PC-9 (cell line): ENCODE data around the gene PHC3. TPM values are rescaled to one million over a fixed set of nuclear protein-coding genes. Genes with fewer than 3 reads are reported as not detected.

Experiments used
- BruUV-seq: library from RNA; stranded (reverse); fragments of 400-500 nt; replicated peaks from 2 replicates; lab custom pipeline; 2021; lab: Mats Ljungman, UMichigan
- CTCF ChIA-PET: fragments of 300-600 bp; sonication (Branson Sonifier 250); formaldehyde crosslinking; loops from one replicate; lab custom pipeline; 2022; ENCODE audit warnings: antibody characterized with exemption; lab: Charles Lee
- POLR2A ChIA-PET: fragments of 300-600 bp; sonication (Branson Sonifier 250); formaldehyde crosslinking; loops from one replicate; lab custom pipeline; 2022; ENCODE audit warnings: antibody characterized with exemption; ENCODE audit not compliant: unreplicated experiment; lab: Charles Lee
- DNase-seq, 2 experiments: peaks; one replicate each; pipeline versions ENCODE4 v3.0.0 to v3.0.0-alpha.2; 2015 to 2022; ENCODE audit warnings: mixed read lengths in 1 of 2
- H2AFZ ChIP-seq: fragments of 200-600 bp; sonication (generic); 2 replicates; pipeline ENCODE4 v1.8.1; 2017; ENCODE audit warnings: antibody characterized with exemption
- H3F3A ChIP-seq: fragments of 200-600 bp; sonication (generic); 2 replicates; pipeline ENCODE4 v1.8.1; 2017; ENCODE audit warnings: antibody characterized with exemption, mild to moderate bottlenecking, low read depth; ENCODE audit not compliant: insufficient read depth
- H3K27ac ChIP-seq: fragments of 200-600 bp; sonication (generic); 2 replicates; pipeline ENCODE4 v1.6.1; 2016; ENCODE audit warnings: mixed run types
- H3K27me3 ChIP-seq: fragments of 200-600 bp; sonication (generic); 2 replicates; pipeline ENCODE4 v1.6.1; 2016; ENCODE audit warnings: low read depth, mixed run types; ENCODE audit not compliant: insufficient read depth
- H3K36me3 ChIP-seq: fragments of 200-600 bp; sonication (generic); 2 replicates; pipeline ENCODE4 v1.6.1; 2016; ENCODE audit warnings: low read depth, mixed run types
- H3K4me1 ChIP-seq: fragments of 200-600 bp; sonication (generic); replicated peaks from 2 replicates; pipeline ENCODE4 v1.6.1; 2016; ENCODE audit warnings: mixed run types; ENCODE audit not compliant: insufficient read depth
- H3K4me2 ChIP-seq: fragments of 200-600 bp; sonication (generic); 2 replicates; pipeline ENCODE4 v1.6.1; 2017; ENCODE audit warnings: mixed run types
- H3K4me3 ChIP-seq: fragments of 200-600 bp; sonication (generic); 2 replicates; pipeline ENCODE4 v1.6.1; 2016; ENCODE audit warnings: mixed run types
- H3K79me2 ChIP-seq: fragments of 200-600 bp; sonication (generic); 2 replicates; pipeline ENCODE4 v1.6.1; 2017; ENCODE audit warnings: low read depth, mixed run types
- H3K9me2 ChIP-seq: fragments of 200-600 bp; sonication (generic); 2 replicates; pipeline ENCODE4 v1.8.1; 2017; ENCODE audit warnings: mild to moderate bottlenecking; ENCODE audit not compliant: insufficient read depth
- H3K9me3 ChIP-seq: fragments of 200-600 bp; sonication (generic); 2 replicates; pipeline ENCODE4 v1.8.1; 2016; ENCODE audit warnings: low read depth; ENCODE audit not compliant: insufficient read depth
- H4K20me1 ChIP-seq: fragments of 200-600 bp; sonication (generic); 2 replicates; pipeline ENCODE4 v1.8.1; 2017; ENCODE audit not compliant: insufficient read depth
- EZH2 ChIP-seq: fragments of 200-600 bp; sonication (generic); IDR thresholded peaks from 2 replicates; pipeline ENCODE4 v1.8.0; 2017; ENCODE audit warnings: antibody characterized with exemption, low read depth
- intact Hi-C: fragments of 100-400 bp; cut with micrococcal nuclease; formaldehyde crosslinking; loops from one replicate; pipeline ENCODE4 v1.10.0; 2022; ENCODE audit not compliant: unreplicated experiment
- total RNA-seq: library from RNA; stranded (reverse); gene quantifications from 2 replicates; pipeline ENCODE4 v1.2.3, GENCODE V29; 2021
- TF ChIP-seq, protein P1 (sequence below): fragments of 200-600 bp; sonication (generic); conservative IDR thresholded peaks from 2 replicates; pipeline ENCODE4 v1.6.1; 2017; ENCODE audit warnings: mixed run types, antibody characterized with exemption, mild to moderate bottlenecking, moderate library complexity

Gene PHC3
- total RNA-seq, 1 experiment from 2014 or later = 80.8 TPM

DNA sequence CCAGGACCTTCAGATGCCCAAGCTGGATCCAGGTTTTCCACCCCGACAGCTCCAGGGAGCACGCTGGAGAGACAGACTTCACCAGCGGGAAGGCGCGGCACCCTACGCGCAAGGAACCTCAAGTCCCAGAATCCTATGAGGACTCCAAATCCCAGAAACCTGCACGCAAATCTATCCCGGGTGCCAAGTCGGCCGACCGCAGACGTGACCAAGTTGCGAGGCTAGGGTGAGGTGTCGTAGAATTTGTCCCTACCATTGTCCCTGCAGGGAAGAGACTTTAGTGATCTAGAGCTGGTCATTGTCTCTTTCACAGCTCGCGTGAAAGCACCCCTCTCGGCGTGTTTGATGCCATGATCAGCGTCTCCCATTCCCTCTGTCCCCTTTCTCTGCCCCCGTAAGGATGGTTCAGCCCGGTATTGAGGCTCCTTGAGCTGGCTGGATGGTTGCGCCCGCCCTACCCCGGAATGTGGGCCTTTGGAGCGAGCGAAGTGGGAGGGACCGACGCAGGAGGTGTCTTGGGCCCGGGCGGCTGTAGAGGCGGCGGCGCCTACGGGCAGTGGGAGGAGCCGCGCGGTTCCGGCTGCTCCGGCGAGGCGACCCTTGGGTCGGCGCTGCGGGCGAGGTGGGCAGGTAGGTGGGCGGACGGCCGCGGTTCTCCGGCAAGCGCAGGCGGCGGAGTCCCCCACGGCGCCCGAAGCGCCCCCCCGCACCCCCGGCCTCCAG is 40.6 kb upstream of the PHC3 start, which contains the start of gene PRKCI:
Gene PRKCI (plus strand): TSS at position 501 of the 723 bp plus-strand sequence. CDS start 246 bp downstream, outside the sequence.
- peak; percentile 95 to 97 for DNase-seq
- H3K36me3 ChIP-seq = peaks cover 14% of the 10 kb centered on the region; the same call in 1 of the 2 replicates
- H3K4me3 ChIP-seq = peak within 1 kb of the TSS; percentile 68
- no peaks in the 10 kb centered on the region for H3K9me2 ChIP-seq
- intact Hi-C loops = loop anchor here (2.0 kb wide), 1 partner anchor 41 kb away; the partner anchor contains the start of gene PHC3
- ChIA-PET POLR2A (interaction anchor here (0.5 to 0.8 kb wide), 11 partner anchors 11 to 1435 kb away, joined by 3 to 10 read pairs (median 4); no protein-coding TSS in a partner anchor), CTCF (interaction anchor here (0.5 kb wide), 1 partner anchor 1238 kb away, joined by 4 read pairs; the partner anchor contains the start of gene TNIK)
- H3K4me2 ChIP-seq = peak within 1 kb of the TSS; percentile 94
- BruUV-seq = no TSS peak
- peak within 1 kb of the TSS; percentile 88 for H2AFZ ChIP-seq
- H3K4me1 ChIP-seq = peaks cover 36% of the 10 kb centered on the region
- H3K9me3 ChIP-seq = no peaks in the 10 kb centered on the region; the same call in 1 of the 2 replicates
- H4K20me1 ChIP-seq = peaks cover under 1% of the 10 kb centered on the region; the same call in 1 of the 2 replicates
- TF ChIP-seq, protein P1, sequence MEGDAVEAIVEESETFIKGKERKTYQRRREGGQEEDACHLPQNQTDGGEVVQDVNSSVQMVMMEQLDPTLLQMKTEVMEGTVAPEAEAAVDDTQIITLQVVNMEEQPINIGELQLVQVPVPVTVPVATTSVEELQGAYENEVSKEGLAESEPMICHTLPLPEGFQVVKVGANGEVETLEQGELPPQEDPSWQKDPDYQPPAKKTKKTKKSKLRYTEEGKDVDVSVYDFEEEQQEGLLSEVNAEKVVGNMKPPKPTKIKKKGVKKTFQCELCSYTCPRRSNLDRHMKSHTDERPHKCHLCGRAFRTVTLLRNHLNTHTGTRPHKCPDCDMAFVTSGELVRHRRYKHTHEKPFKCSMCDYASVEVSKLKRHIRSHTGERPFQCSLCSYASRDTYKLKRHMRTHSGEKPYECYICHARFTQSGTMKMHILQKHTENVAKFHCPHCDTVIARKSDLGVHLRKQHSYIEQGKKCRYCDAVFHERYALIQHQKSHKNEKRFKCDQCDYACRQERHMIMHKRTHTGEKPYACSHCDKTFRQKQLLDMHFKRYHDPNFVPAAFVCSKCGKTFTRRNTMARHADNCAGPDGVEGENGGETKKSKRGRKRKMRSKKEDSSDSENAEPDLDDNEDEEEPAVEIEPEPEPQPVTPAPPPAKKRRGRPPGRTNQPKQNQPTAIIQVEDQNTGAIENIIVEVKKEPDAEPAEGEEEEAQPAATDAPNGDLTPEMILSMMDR = no peak
- TF ChIP-seq EZH2 = no peak
- H3K79me2 ChIP-seq = peaks cover 46% of the 10 kb centered on the region
- no peaks in the 10 kb centered on the region for H3K27me3 ChIP-seq
- peaks cover 14% of the 10 kb centered on the region; the same call in 1 of the 2 replicates for H3F3A ChIP-seq
- H3K27ac ChIP-seq = peak within 1 kb of the TSS; percentile 88

DNA sequence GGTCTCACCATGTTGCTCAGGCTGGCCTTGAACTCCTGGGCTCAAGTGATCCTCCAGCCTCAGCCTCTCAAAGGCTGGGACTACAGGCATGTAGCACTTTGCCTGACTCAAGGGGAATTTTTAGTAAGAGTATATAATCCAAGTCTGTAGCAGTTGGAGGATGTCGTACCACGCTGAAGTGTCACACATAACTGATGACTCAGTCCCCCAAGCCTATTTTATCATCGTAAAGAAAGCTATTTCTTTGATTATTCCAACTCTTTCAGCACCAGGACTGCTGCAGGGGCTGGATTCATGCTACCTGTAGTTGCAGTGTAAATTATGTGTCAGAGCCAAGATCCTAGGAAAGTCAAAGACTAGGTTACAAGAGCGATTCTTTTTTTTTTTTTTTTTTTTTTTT is 39.3 kb upstream of the PHC3 start:
- Histone ChIP-seq H2AFZ (no peak overlapping the region), H3K4me3 (no peak overlapping the region), H3K9me2 (no peaks in the 10 kb centered on the region), H3K9me3 (no peaks in the 10 kb centered on the region; the same call in 1 of the 2 replicates), H3K4me2 (no peak overlapping the region), H3K4me1 (peaks cover 26% of the 10 kb centered on the region), H3F3A (peaks cover 12% of the 10 kb centered on the region; the same call in 1 of the 2 replicates), H3K27ac (no peak overlapping the region), H3K36me3 (peaks cover 7% of the 10 kb centered on the region; the same call in 1 of the 2 replicates), H3K79me2 (peaks cover 33% of the 10 kb centered on the region), H4K20me1 (no peaks in the 10 kb centered on the region), H3K27me3 (no peaks in the 10 kb centered on the region)
- DNase-seq = no peak
- TF ChIP-seq, protein P1 = no peak
- no peak for TF ChIP-seq EZH2
- POLR2A ChIA-PET = no interaction called here
- no TSS peak for BruUV-seq
- intact Hi-C loops = no loop called here
- CTCF ChIA-PET = no interaction called here

DNA sequence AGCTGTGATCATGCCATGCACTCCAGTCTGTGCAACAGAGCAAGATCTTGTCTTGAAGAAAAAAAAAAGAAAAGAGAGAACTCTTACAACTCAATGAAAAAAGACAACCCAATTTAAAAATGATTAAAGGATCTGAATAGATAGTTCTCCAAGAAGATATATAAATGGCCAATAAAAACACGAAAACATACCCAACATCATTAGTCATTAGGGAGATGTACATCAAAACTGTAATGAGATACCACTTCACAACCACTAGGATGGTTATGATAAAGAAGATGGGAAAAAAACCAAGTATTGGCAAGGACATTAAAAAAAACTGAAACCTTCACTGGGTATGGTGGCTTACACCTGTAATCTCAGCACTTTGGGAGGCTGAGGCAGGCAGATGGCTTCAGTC is 38.3 kb upstream of the PHC3 start:
- BruUV-seq = no TSS peak
- Histone ChIP-seq H3K9me3 (no peaks in the 10 kb centered on the region; the same call in 1 of the 2 replicates), H3K4me1 (peaks cover 20% of the 10 kb centered on the region), H3K27me3 (no peaks in the 10 kb centered on the region), H3F3A (peaks cover 8% of the 10 kb centered on the region; the same call in 1 of the 2 replicates), H3K36me3 (peaks cover 3% of the 10 kb centered on the region; the same call in 1 of the 2 replicates), H3K4me2 (no peak overlapping the region), H3K27ac (no peak overlapping the region), H4K20me1 (no peaks in the 10 kb centered on the region), H2AFZ (no peak overlapping the region), H3K4me3 (no peak overlapping the region), H3K79me2 (peaks cover 24% of the 10 kb centered on the region), H3K9me2 (no peaks in the 10 kb centered on the region)
- ChIA-PET CTCF (no interaction called here), POLR2A (no interaction called here)
- no peak for DNase-seq
- intact Hi-C loops = no loop called here
- TF ChIP-seq, protein P1 = no peak
